Activated CD4-positive, alpha-beta T cell treated with anti-CD3 and anti-CD28 coated beads, Interleukin-2, Interleukin-4, amounts not matched to agents 100 ng/mL and 50 ng/mL, durations not matched to agents 16 hours and 8 hours (primary cell): Measurements from ENCODE around the gene SOX21.
"Not testable (repeated sequence)": the region's sequence is repeated elsewhere in the genome, so short reads cannot be mapped to it uniquely, and the experiment has no call there.

Source experiments
- DNase-seq: peaks from one replicate; pipeline ENCODE4 v3.0.0-alpha.2; 2020; ENCODE audit warnings: low spot score

Gene SOX21

GRCh38 chr13:94712287-94712811 is at the start of gene SOX21:
Gene SOX21 (minus strand): TSS chr13:94712545. CDS start chr13:94712049, 496 bp downstream.
- DNase-seq = no peak

GRCh38 chr13:94761407-94761806 is 49.1 kb upstream of the SOX21 start:
- no peak for DNase-seq

GRCh38 chr13:94759120-94759728 is 46.9 kb upstream of the SOX21 start:
- no peak for DNase-seq

- no peak for DNase-seq
Observed at GRCh38 chr13:94758436-94758960, 46.2 kb upstream of the SOX21 start.

GRCh38 chr13:94753327-94753726 is 41.0 kb upstream of the SOX21 start:
- DNase-seq = no peak

GRCh38 chr13:94749162-94749561 is 36.8 kb upstream of the SOX21 start:
- DNase-seq = no peak

- DNase-seq = no peak
Observed at GRCh38 chr13:94739235-94739634, 26.9 kb upstream of the SOX21 start.

GRCh38 chr13:94731028-94731427 is 18.7 kb upstream of the SOX21 start:
- DNase-seq = no peak

- not testable (repeated sequence) for DNase-seq
Observed at GRCh38 chr13:94729941-94730340, 17.6 kb upstream of the SOX21 start.

- no peak for DNase-seq
Observed at GRCh38 chr13:94726425-94726824, 14.1 kb upstream of the SOX21 start.

- no peak for DNase-seq
Observed at GRCh38 chr13:94722609-94723345, 10.4 kb upstream of the SOX21 start.

GRCh38 chr13:94718697-94719096 is 6.4 kb upstream of the SOX21 start:
- DNase-seq = not testable (repeated sequence)

- DNase-seq = no peak
Observed at GRCh38 chr13:94717916-94718315, 5.6 kb upstream of the SOX21 start.

- no peak for DNase-seq
Observed at GRCh38 chr13:94716016-94716415, 3.7 kb upstream of the SOX21 start.

- DNase-seq = no peak
Observed at GRCh38 chr13:94713561-94714182, 1.3 kb upstream of the SOX21 start.

GRCh38 chr13:94712812-94713560 is 641 bp upstream of the SOX21 start:
- DNase-seq = no peak

- no peak for DNase-seq
Observed at GRCh38 chr13:94711561-94712286, 621 bp downstream of the SOX21 start.

GRCh38 chr13:94710881-94711560 is 1.3 kb downstream of the SOX21 start:
- DNase-seq = peak; percentile 15

GRCh38 chr13:94710065-94710781 is 2.1 kb downstream of the SOX21 start:
- DNase-seq = no peak
